Endothelial cell of umbilical vein (primary cell): ENCODE measurements around the gene MS4A10.

Source experiments
- EZH2 ChIP-seq: IDR thresholded peaks from 2 replicates; pipeline ENCODE4 v1.6.1; 2012; ENCODE audit warnings: borderline replicate concordance, low read depth, mild to moderate bottlenecking, moderate library complexity, low read length, inconsistent platforms; ENCODE audit not compliant: severe bottlenecking
- FOS ChIP-seq: IDR thresholded peaks from 2 replicates; pipeline ENCODE4 v1.6.1; 2011; ENCODE audit warnings: mild to moderate bottlenecking, low read length, moderate library complexity, borderline replicate concordance; ENCODE audit not compliant: insufficient read depth
- GATA2 ChIP-seq: IDR thresholded peaks from 2 replicates; pipeline ENCODE4 v1.7.0; 2011; ENCODE audit warnings: low read depth, mild to moderate bottlenecking, moderate library complexity, mixed read lengths, low read length; ENCODE audit not compliant: insufficient read length, insufficient read depth
- JUN ChIP-seq: IDR thresholded peaks from 2 replicates; pipeline ENCODE4 v1.6.1; 2011; ENCODE audit warnings: borderline replicate concordance, low read depth; ENCODE audit not compliant: insufficient read length, insufficient read depth
- MYC ChIP-seq: IDR thresholded peaks from one replicate; pipeline ENCODE4 v1.6.1; 2011; ENCODE audit warnings: mild to moderate bottlenecking, low read depth, low read length
- POLR2A ChIP-seq: IDR thresholded peaks from 2 replicates; pipeline ENCODE4 v1.6.1; 2012; ENCODE audit warnings: low read depth, mild to moderate bottlenecking, control low read depth, low read length
- POLR2AphosphoS5 ChIP-seq: IDR thresholded peaks from 2 replicates; pipeline ENCODE4 v1.6.1; 2012; ENCODE audit warnings: low read depth, mild to moderate bottlenecking, control low read depth, low read length, moderate library complexity; ENCODE audit not compliant: insufficient read depth
- TF ChIP-seq, protein P1 (sequence below), 2 donors: IDR thresholded peaks; 1 replicate in 1 of 2; 2 replicates in 1 of 2; pipeline ENCODE4 v1.5.1; 2011; ENCODE audit warnings: low read length in 2 of 2, mild to moderate bottlenecking in 2 of 2, moderate library complexity in 2 of 2, control low read depth in 1 of 2, inconsistent platforms in 1 of 2, low read depth in 1 of 2; ENCODE audit not compliant: insufficient read depth in 1 of 2; ENCODE audit errors: extremely low read depth in 1 of 2
- TF ChIP-seq, protein P2 (sequence below): IDR thresholded peaks from 2 replicates; pipeline ENCODE4 v1.6.1; 2011; ENCODE audit not compliant: insufficient read depth, insufficient read length

GRCh38 chr11:60768202-60768601, 16.9 kb upstream of the MS4A10 start:
- TF ChIP-seq, protein P1, sequence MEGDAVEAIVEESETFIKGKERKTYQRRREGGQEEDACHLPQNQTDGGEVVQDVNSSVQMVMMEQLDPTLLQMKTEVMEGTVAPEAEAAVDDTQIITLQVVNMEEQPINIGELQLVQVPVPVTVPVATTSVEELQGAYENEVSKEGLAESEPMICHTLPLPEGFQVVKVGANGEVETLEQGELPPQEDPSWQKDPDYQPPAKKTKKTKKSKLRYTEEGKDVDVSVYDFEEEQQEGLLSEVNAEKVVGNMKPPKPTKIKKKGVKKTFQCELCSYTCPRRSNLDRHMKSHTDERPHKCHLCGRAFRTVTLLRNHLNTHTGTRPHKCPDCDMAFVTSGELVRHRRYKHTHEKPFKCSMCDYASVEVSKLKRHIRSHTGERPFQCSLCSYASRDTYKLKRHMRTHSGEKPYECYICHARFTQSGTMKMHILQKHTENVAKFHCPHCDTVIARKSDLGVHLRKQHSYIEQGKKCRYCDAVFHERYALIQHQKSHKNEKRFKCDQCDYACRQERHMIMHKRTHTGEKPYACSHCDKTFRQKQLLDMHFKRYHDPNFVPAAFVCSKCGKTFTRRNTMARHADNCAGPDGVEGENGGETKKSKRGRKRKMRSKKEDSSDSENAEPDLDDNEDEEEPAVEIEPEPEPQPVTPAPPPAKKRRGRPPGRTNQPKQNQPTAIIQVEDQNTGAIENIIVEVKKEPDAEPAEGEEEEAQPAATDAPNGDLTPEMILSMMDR (IDR thresholded peaks at IDR 0.05; ENCODE audit: extremely low read depth in 1 of 2, insufficient read depth in 1 of 2, low read depth in 1 of 2, low read length in 2 of 2), result no peak
- no peak for TF ChIP-seq FOS
- TF ChIP-seq POLR2A, result no peak
- TF ChIP-seq POLR2AphosphoS5, result no peak
- no peak for TF ChIP-seq GATA2
- no peak for TF ChIP-seq EZH2
- TF ChIP-seq MYC, result no peak
- TF ChIP-seq, protein P2, sequence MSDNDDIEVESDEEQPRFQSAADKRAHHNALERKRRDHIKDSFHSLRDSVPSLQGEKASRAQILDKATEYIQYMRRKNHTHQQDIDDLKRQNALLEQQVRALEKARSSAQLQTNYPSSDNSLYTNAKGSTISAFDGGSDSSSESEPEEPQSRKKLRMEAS, result no peak
- TF ChIP-seq JUN, result no peak
